Astrocyte (in vitro differentiated cells and primary cell): ENCODE results near the gene UTP4.

Experiments
- EZH2 ChIP-seq: IDR thresholded peaks from 2 replicates; pipeline ENCODE4 v1.6.1; 2012; ENCODE audit warnings: mild to moderate bottlenecking, low read length, inconsistent platforms; ENCODE audit not compliant: insufficient read depth
- TF ChIP-seq, protein P1 (sequence below): IDR thresholded peaks from 2 replicates; pipeline ENCODE4 v1.5.1; 2011; ENCODE audit warnings: low read depth, mild to moderate bottlenecking, inconsistent platforms, low read length, moderate library complexity; ENCODE audit not compliant: insufficient read depth

GRCh38 chr16:69120096-69120664 lies 12.3 kb upstream of the UTP4 start:
- no peak for TF ChIP-seq EZH2
- TF ChIP-seq, protein P1, sequence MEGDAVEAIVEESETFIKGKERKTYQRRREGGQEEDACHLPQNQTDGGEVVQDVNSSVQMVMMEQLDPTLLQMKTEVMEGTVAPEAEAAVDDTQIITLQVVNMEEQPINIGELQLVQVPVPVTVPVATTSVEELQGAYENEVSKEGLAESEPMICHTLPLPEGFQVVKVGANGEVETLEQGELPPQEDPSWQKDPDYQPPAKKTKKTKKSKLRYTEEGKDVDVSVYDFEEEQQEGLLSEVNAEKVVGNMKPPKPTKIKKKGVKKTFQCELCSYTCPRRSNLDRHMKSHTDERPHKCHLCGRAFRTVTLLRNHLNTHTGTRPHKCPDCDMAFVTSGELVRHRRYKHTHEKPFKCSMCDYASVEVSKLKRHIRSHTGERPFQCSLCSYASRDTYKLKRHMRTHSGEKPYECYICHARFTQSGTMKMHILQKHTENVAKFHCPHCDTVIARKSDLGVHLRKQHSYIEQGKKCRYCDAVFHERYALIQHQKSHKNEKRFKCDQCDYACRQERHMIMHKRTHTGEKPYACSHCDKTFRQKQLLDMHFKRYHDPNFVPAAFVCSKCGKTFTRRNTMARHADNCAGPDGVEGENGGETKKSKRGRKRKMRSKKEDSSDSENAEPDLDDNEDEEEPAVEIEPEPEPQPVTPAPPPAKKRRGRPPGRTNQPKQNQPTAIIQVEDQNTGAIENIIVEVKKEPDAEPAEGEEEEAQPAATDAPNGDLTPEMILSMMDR = no peak
